ENCODE measurements around the gene FSTL4.

DNA sequence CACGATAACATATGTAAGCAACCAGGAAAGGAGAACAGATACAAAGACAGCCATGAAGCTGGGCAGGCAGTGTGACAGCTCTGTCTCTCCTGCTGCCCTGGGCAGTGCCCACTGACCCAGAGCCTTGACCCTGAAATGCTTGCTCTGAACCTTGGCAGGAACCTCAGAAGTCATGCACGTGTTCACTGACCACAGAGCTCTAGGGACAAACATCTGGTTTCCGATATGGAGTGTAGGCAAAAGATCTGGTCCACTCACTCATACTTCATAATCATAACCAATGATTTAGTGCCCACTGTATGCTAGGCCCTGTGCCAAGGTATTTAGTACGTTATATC, 102.6 kb downstream of the FSTL4 start:
- TF ChIP-seq, protein P1, sequence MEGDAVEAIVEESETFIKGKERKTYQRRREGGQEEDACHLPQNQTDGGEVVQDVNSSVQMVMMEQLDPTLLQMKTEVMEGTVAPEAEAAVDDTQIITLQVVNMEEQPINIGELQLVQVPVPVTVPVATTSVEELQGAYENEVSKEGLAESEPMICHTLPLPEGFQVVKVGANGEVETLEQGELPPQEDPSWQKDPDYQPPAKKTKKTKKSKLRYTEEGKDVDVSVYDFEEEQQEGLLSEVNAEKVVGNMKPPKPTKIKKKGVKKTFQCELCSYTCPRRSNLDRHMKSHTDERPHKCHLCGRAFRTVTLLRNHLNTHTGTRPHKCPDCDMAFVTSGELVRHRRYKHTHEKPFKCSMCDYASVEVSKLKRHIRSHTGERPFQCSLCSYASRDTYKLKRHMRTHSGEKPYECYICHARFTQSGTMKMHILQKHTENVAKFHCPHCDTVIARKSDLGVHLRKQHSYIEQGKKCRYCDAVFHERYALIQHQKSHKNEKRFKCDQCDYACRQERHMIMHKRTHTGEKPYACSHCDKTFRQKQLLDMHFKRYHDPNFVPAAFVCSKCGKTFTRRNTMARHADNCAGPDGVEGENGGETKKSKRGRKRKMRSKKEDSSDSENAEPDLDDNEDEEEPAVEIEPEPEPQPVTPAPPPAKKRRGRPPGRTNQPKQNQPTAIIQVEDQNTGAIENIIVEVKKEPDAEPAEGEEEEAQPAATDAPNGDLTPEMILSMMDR (optimal IDR thresholded peaks at IDR 0.05 in 1 of 3, IDR thresholded peaks at IDR 0.05 in 1 of 3, conservative IDR thresholded peaks at IDR 0.05 in 1 of 3; ENCODE audit: extremely low read depth in 1 of 3, insufficient read depth in 2 of 3, low read length in 3 of 3) = no peak
- TF ChIP-seq EZH2 (IDR thresholded peaks at IDR 0.05; ENCODE audit: low read length) = no peak

All from keratinocyte (primary cell).